Stimulated activated CD4-positive, alpha-beta T cell treated with anti-CD3 and anti-CD28 coated beads, Interleukin-1b, Interleukin-23, amount 100 ng/mL, for 48 hours (primary cell): Measurements from ENCODE around the gene ZNF17.
"Not testable (repeated sequence)": the region's sequence is repeated elsewhere in the genome, so short reads cannot be mapped to it uniquely, and the experiment has no call there.

Experiments used
- DNase-seq: peaks from one replicate; pipeline ENCODE4 v3.0.0-alpha.2; 2020

The ZNF17 gene

GRCh38 chr19:57410877-57411671 lies at the start of gene ZNF17:
Gene ZNF17, plus strand, starts transcription at chr19:57411161. Its CDS starts 2,455 bp downstream, at chr19:57413616.
- DNase-seq, result peak; percentile 93

GRCh38 chr19:57362419-57362818 lies 48.5 kb upstream of the ZNF17 start:
- DNase-seq, result no peak

GRCh38 chr19:57362997-57363687 lies 47.8 kb upstream of the ZNF17 start, which contains the start of the genes TRAPPC2B and ZNF547:
Gene TRAPPC2B, plus strand, starts transcription at chr19:57363551. Its CDS starts 1,283 bp downstream, at chr19:57364834.
Gene ZNF547, plus strand, starts transcription at chr19:57363551. Its CDS starts 5,005 bp downstream, at chr19:57368556.
- peak; percentile 98 for DNase-seq

- no peak for DNase-seq
Measured at GRCh38 chr19:57363688-57364181, 47.2 kb upstream of the ZNF17 start.

- no peak for DNase-seq
Measured at GRCh38 chr19:57366776-57367175, 44.2 kb upstream of the ZNF17 start.

- DNase-seq, result no peak
Measured at GRCh38 chr19:57374179-57374578, 36.8 kb upstream of the ZNF17 start.

GRCh38 chr19:57374647-57375046 lies 36.3 kb upstream of the ZNF17 start:
- DNase-seq, result not testable (repeated sequence)

- DNase-seq, result no peak
Measured at GRCh38 chr19:57376151-57376550, 34.8 kb upstream of the ZNF17 start.

GRCh38 chr19:57377498-57378146 lies 33.3 kb upstream of the ZNF17 start:
- no peak for DNase-seq

GRCh38 chr19:57380923-57381322 lies 30.0 kb upstream of the ZNF17 start:
- DNase-seq, result no peak

GRCh38 chr19:57382806-57383488 lies 28.0 kb upstream of the ZNF17 start:
- DNase-seq, result no peak

GRCh38 chr19:57389194-57389729 lies 21.7 kb upstream of the ZNF17 start:
- DNase-seq, result no peak

GRCh38 chr19:57389730-57390598 lies 21.0 kb upstream of the ZNF17 start, which contains the start of gene ZNF548:
Gene ZNF548, plus strand, starts transcription at chr19:57389854. Its CDS starts 246 bp downstream, at chr19:57390100.
- DNase-seq, result peak; percentile 98

- DNase-seq, result no peak
Measured at GRCh38 chr19:57395710-57396109, 15.3 kb upstream of the ZNF17 start.

GRCh38 chr19:57398868-57399267 lies 12.1 kb upstream of the ZNF17 start:
- DNase-seq, result no peak

GRCh38 chr19:57403737-57404563 lies 7.0 kb upstream of the ZNF17 start:
- DNase-seq, result no peak

GRCh38 chr19:57406516-57407123 lies 4.3 kb upstream of the ZNF17 start:
- peak; percentile 72 for DNase-seq

- no peak for DNase-seq
Measured at GRCh38 chr19:57419439-57419838, 8.5 kb downstream of the ZNF17 start.

- no peak for DNase-seq
Measured at GRCh38 chr19:57421037-57421436, 10.1 kb downstream of the ZNF17 start.
